Heart right ventricle (tissue), 16 donors: ENCODE measurements around the gene SNX1. TPM values are rescaled to one million over a fixed set of nuclear protein-coding genes. Genes with fewer than 3 reads are reported as not detected.
A peak's percentile ranks its signal among the peaks of the same experiment; 100 is the strongest.

Source experiments
- ATAC-seq, 8 donors: fragments of 200-7000 bp; cut with Tn5 transposase; one replicate each; pipeline ENCODE4 v1.9.1; 2020; ENCODE audit warnings: mild to moderate bottlenecking in 8 of 8, moderate library complexity in 8 of 8, moderate number of reproducible peaks in 1 of 8
- DNase-seq, 2 donors: peaks; one replicate each; pipeline ENCODE4 v3.0.0-alpha.2; 2020
- H3K27ac ChIP-seq, 10 donors: fragments of 200-600 bp; sonication (generic) in 2 of 10; one replicate each; pipeline versions ENCODE4 v1.5.0 to v1.8.0; 2020 to 2022; ENCODE audit warnings: mild to moderate bottlenecking in 3 of 10
- H3K27me3 ChIP-seq, 7 donors: fragments of 200-600 bp; one replicate each; pipeline ENCODE4 v1.8.0; 2021 to 2022; ENCODE audit warnings: mild to moderate bottlenecking in 2 of 7
- H3K36me3 ChIP-seq, 9 donors: fragments of 200-600 bp; sonication (generic) in 1 of 9; one replicate each; pipeline versions ENCODE4 v1.5.0 to v1.8.0; 2020 to 2022; ENCODE audit warnings: mild to moderate bottlenecking in 2 of 9
- H3K4me1 ChIP-seq, 9 donors: fragments of 200-600 bp; sonication (generic) in 1 of 9; one replicate each; pipeline versions ENCODE4 v1.5.0 to v1.8.0; 2020 to 2022; ENCODE audit warnings: mild to moderate bottlenecking in 4 of 9
- H3K4me3 ChIP-seq, 10 donors: fragments of 200-600 bp; sonication (generic) in 2 of 10; one replicate each; pipeline versions ENCODE4 v1.5.0 to v1.8.0; 2020 to 2022; ENCODE audit warnings: mild to moderate bottlenecking in 7 of 10, moderate library complexity in 2 of 10
- H3K9me3 ChIP-seq, 11 donors: fragments of 200-600 bp in 10 of 11; sonication (generic) in 2 of 11; one replicate each; pipeline versions ENCODE4 v1.5.0 to v1.8.0; 2013 to 2022; ENCODE audit warnings: mild to moderate bottlenecking in 2 of 11, control low read depth in 1 of 11, moderate library complexity in 1 of 11
- CTCF ChIP-seq, 9 donors: fragments of 200-600 bp; sonication (generic) in 2 of 9; IDR thresholded peaks; one replicate each; pipeline versions ENCODE4 v1.5.0 to v1.8.0; 2021 to 2022; ENCODE audit warnings: antibody characterized with exemption in 9 of 9, mild to moderate bottlenecking in 5 of 9, moderate library complexity in 1 of 9
- WGBS, 2 donors: extraction: QIAGEN DNeasy Blood & Tissue Kit; methylation state at CpG; one replicate each; pipeline ENCODE4 v1.1.7; 2013; ENCODE audit warnings: inconsistent platforms in 1 of 2; 5-methylcytosine and 5-hydroxymethylcytosine counted together
- intact Hi-C, 10 donors: fragments of 100-400 bp; cut with DNase I; formaldehyde crosslinking; loops; one replicate each; pipeline versions ENCODE4 v1.11.1 to v1.14.2; 2022
- polyA plus RNA-seq, 2 donors: library from polyadenylated mRNA; stranded (reverse); fragments of 200-250 nt; gene quantifications; one replicate each; pipeline ENCODE4 v1.2.3, GENCODE V29; 2013
- total RNA-seq, 10 donors: library from RNA; stranded (reverse); fragmentation: NEBNext Ultra II Directional in 3 of 10; extraction: Animal tissue kit (Norgen Biotek cat#: 25700) in 3 of 10; gene quantifications; one replicate each; pipeline versions ENCODE4 v1.2.1 to v1.2.4, GENCODE V29; 2021 to 2023
- donor health status: Arrhythmogenic right ventricular cardiomyopathy.
- donor health status: ischemic (EF 13 %, LVEDD 7.1; RV severe dilation, severe dysfunction).
- donor health status: healthy with polysubstance abuse.
- donor health status: DM: no; HTN: yes; CAD: no.
- donor health status: DM: no; HTN: no; CAD: no.
- donor health status: ischemic (EF 25% LVEDD 6.9; RV normal size, moderate dysfunction).
- donor health status: ischemic (EF 25% LVEDD 5.7; RV mildly dilated, moderate dysfunction).
- donor health status: healthy.
- donor health status: DM: yes; HTN: yes; CAD: no.
- donor health status: Ischemic cardiomyopathy.
- donor health status: ischemic (EF 35%, LVEDD 5.7; RV mildly dilated, moderate dysfunction).
- donor health status: nonischemic (EF 11% LVEDD 7.7; RV severe dilation, severe dysfunction).
- donor health status: DM: yes; HTN: yes; CAD: no.
- donor health status: PGD.
- donor health status: ischemic (EF 29% LVEDD 5.4; RV normal size, mild dysfunction).
- donor health status: nonischemic (EF 23%, LVEDD 6.1; RV moderate dilation, normal function).

SNX1 gene
- total and polyA plus RNA-seq, 12 donors: 44.9 to 110 (median 88.7) TPM

- no peak overlapping the region for H3K27ac ChIP-seq
- no peaks in the 10 kb centered on the region for H3K9me3 ChIP-seq
- intact Hi-C loops: loop anchor here in 7 of 10 donors (5.0 to 10.0 kb wide), 4 partner anchors 43 to 58 kb away; partner anchors contain the start of genes SNX1 (in 5 of the 7) and CIAO2A (in 3 of the 7)
- peaks cover 0 to 32% (median 0%) of the 10 kb centered on the region in 7 donors for H3K27me3 ChIP-seq
- ATAC-seq (no peak), DNase-seq (no peak)
- H3K4me3 ChIP-seq: no peak overlapping the region
- WGBS, 2 donors: 76 to 79% methylated on average over 9 of the region's 9 CpGs
- peaks cover 30 to 65% (median 41%) of the 10 kb centered on the region in 9 donors for H3K4me1 ChIP-seq
- H3K36me3 ChIP-seq: peaks cover 0 to 28% (median 1%) of the 10 kb centered on the region in 9 donors
- TF ChIP-seq CTCF (IDR thresholded peaks at IDR 0.05): no peak
Measured at GRCh38 chr15:64149893-64150578, 54.3 kb downstream of the SNX1 start.

- peaks cover 0 to 32% (median 18%) of the 10 kb centered on the region in 9 donors for H3K36me3 ChIP-seq
- 2% methylated on average over 71 to 83 of the region's 83 CpGs for WGBS, 2 donors
- peak in 1 of 8 donors; percentile 4 for ATAC-seq
- H3K4me1 ChIP-seq: peaks cover 28 to 59% (median 41%) of the 10 kb centered on the region in 9 donors
- H3K27me3 ChIP-seq: peaks cover 0 to 32% (median 0%) of the 10 kb centered on the region in 7 donors
- intact Hi-C loops: loop anchor here in 7 of 10 donors (5.0 to 10.0 kb wide), 4 partner anchors 45 to 60 kb away; partner anchors contain the start of genes SNX1 (in 5 of the 7) and CIAO2A (in 3 of the 7)
- TF ChIP-seq CTCF (IDR thresholded peaks at IDR 0.05): no peak
- peak in 1 of 2 donors; percentile 43 for DNase-seq
- peak within 1 kb of the TSS; percentile 38 to 60 (median 54) for H3K4me3 ChIP-seq
- H3K27ac ChIP-seq: peak within 1 kb of the TSS in 1 of 10 donors; percentile 31
- no peaks in the 10 kb centered on the region for H3K9me3 ChIP-seq
Measured at GRCh38 chr15:64151727-64152506, 56.1 kb downstream of the SNX1 start, which contains the start of gene SNX22. TSS of gene SNX22 (plus strand) at chr15:64151731. CDS start at chr15:64151776, 45 bp downstream.

GRCh38 chr15:64152507-64153387, 57.0 kb downstream of the SNX1 start:
- no peaks in the 10 kb centered on the region for H3K9me3 ChIP-seq
- H3K27ac ChIP-seq: peak overlapping the region in 3 of 10 donors; percentile 31 to 82 (median 64)
- H3K4me1 ChIP-seq: peaks cover 24 to 62% (median 48%) of the 10 kb centered on the region in 9 donors
- H3K36me3 ChIP-seq: peaks cover 0 to 40% (median 21%) of the 10 kb centered on the region in 9 donors
- no peak for TF ChIP-seq CTCF (IDR thresholded peaks at IDR 0.05)
- WGBS, 2 donors: 30 to 37% methylated on average over 27 of the region's 27 CpGs
- intact Hi-C loops: loop anchor here in 7 of 10 donors (5.0 to 10.0 kb wide), 4 partner anchors 45 to 60 kb away; partner anchors contain the start of genes SNX1 (in 5 of the 7) and CIAO2A (in 3 of the 7)
- peaks cover 0 to 32% (median 0%) of the 10 kb centered on the region in 7 donors for H3K27me3 ChIP-seq
- H3K4me3 ChIP-seq: peak overlapping the region in 9 of 10 donors; percentile 40 to 60 (median 54)
- ATAC-seq: no peak
- DNase-seq: no peak
